Upper lobe of right lung (tissue), 1 donor: Measurements from ENCODE around the gene BEND6. TPM values are rescaled to one million over a fixed set of nuclear protein-coding genes. Genes with fewer than 3 reads are reported as not detected.

Source experiments
- ATAC-seq: fragments of 200-7000 bp; cut with Tn5 transposase; one replicate; pipeline ENCODE4 v1.9.1; 2020; ENCODE audit warnings: mild to moderate bottlenecking, moderate library complexity
- DNase-seq: peaks from one replicate; pipeline ENCODE4 v3.0.0-alpha.2; 2020
- H3K27ac ChIP-seq: fragments of 200-600 bp; one replicate; pipeline ENCODE4 v1.8.0; 2022
- H3K27me3 ChIP-seq: fragments of 200-600 bp; one replicate; pipeline ENCODE4 v1.8.0; 2022; ENCODE audit warnings: mild to moderate bottlenecking
- H3K36me3 ChIP-seq: fragments of 200-600 bp; one replicate; pipeline ENCODE4 v1.8.0; 2022
- H3K4me1 ChIP-seq: fragments of 200-600 bp; one replicate; pipeline ENCODE4 v1.8.0; 2022
- H3K4me3 ChIP-seq: fragments of 200-600 bp; one replicate; pipeline ENCODE4 v1.8.0; 2022; ENCODE audit warnings: mild to moderate bottlenecking
- H3K9me3 ChIP-seq: fragments of 200-600 bp; one replicate; pipeline ENCODE4 v1.8.0; 2022
- intact Hi-C: fragments of 100-400 bp; cut with DNase I; formaldehyde crosslinking; loops from one replicate; pipeline ENCODE4 v1.11.0; 2022
- total RNA-seq: library from RNA; stranded (reverse); fragmentation: NEBNext Ultra II Directional; extraction: Animal tissue kit (Norgen Biotek cat#: 25700); gene quantifications from one replicate; pipeline ENCODE4 v1.2.1, GENCODE V29; 2021
- TF ChIP-seq, protein P1 (sequence below): fragments of 200-600 bp; IDR thresholded peaks from one replicate; pipeline ENCODE4 v1.8.0; 2022; ENCODE audit warnings: antibody characterized with exemption
- donor health status: DM: no; HTN: yes; CAD: no; lungs with severe emphysema.

BEND6 gene
- total RNA-seq, 1 donor from 2014 or later, result 1.2 TPM

- TF ChIP-seq, protein P1, sequence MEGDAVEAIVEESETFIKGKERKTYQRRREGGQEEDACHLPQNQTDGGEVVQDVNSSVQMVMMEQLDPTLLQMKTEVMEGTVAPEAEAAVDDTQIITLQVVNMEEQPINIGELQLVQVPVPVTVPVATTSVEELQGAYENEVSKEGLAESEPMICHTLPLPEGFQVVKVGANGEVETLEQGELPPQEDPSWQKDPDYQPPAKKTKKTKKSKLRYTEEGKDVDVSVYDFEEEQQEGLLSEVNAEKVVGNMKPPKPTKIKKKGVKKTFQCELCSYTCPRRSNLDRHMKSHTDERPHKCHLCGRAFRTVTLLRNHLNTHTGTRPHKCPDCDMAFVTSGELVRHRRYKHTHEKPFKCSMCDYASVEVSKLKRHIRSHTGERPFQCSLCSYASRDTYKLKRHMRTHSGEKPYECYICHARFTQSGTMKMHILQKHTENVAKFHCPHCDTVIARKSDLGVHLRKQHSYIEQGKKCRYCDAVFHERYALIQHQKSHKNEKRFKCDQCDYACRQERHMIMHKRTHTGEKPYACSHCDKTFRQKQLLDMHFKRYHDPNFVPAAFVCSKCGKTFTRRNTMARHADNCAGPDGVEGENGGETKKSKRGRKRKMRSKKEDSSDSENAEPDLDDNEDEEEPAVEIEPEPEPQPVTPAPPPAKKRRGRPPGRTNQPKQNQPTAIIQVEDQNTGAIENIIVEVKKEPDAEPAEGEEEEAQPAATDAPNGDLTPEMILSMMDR, result no peak
- no peaks in the 10 kb centered on the region for H3K36me3 ChIP-seq
- H3K9me3 ChIP-seq, result no peaks in the 10 kb centered on the region
- no peaks in the 10 kb centered on the region for H3K27me3 ChIP-seq
- no peak overlapping the region for H3K4me3 ChIP-seq
- intact Hi-C loops, result no loop called here
- no peak overlapping the region for H3K27ac ChIP-seq
- no peak for DNase-seq
- ATAC-seq, result no peak
- no peaks in the 10 kb centered on the region for H3K4me1 ChIP-seq
Measured at GRCh38 chr6:56934876-56935275, 20.0 kb upstream of the BEND6 start.

GRCh38 chr6:56936466-56936865 is 18.4 kb upstream of the BEND6 start:
- H3K27ac ChIP-seq, result no peak overlapping the region
- H3K9me3 ChIP-seq, result peaks cover 7% of the 10 kb centered on the region
- H3K36me3 ChIP-seq, result no peaks in the 10 kb centered on the region
- no peaks in the 10 kb centered on the region for H3K27me3 ChIP-seq
- DNase-seq (no peak), ATAC-seq (no peak)
- intact Hi-C loops, result no loop called here
- TF ChIP-seq, protein P1, result no peak
- H3K4me3 ChIP-seq, result no peak overlapping the region
- no peaks in the 10 kb centered on the region for H3K4me1 ChIP-seq

DNA sequence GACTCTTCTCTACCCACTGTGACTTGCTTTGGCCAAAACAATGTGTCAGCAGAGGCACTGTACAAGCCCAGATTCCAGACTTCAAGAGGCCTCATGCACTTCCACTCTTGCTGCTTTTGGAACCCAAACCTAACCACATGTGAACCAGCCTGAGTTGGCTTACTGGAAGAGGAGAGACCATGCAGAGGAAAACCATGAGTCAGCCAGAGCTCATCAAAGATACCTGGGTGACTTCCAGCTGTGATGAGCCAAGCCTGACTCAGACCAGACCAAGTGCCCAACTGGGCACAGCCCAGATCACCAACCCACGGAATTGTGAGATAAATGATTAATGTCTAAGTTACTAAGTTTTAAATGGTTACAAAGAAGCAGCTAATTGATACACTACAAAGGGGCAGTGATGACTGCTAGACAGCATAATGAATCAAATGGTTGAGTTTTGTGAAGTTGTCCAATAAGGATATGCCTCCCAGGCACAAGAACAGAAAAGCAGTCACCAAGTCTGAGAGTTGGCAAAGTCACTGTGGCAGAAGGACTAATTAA is 16.2 kb upstream of the BEND6 start:
- no peak overlapping the region for H3K27ac ChIP-seq
- no peak for DNase-seq
- no peak overlapping the region for H3K4me3 ChIP-seq
- TF ChIP-seq, protein P1, result no peak
- no peaks in the 10 kb centered on the region for H3K4me1 ChIP-seq
- intact Hi-C loops, result no loop called here
- no peaks in the 10 kb centered on the region for H3K36me3 ChIP-seq
- H3K27me3 ChIP-seq, result no peaks in the 10 kb centered on the region
- H3K9me3 ChIP-seq, result peaks cover 8% of the 10 kb centered on the region
- ATAC-seq, result no peak

- Histone ChIP-seq H3K4me1 (no peaks in the 10 kb centered on the region), H3K36me3 (no peaks in the 10 kb centered on the region), H3K9me3 (peaks cover 8% of the 10 kb centered on the region), H3K27me3 (no peaks in the 10 kb centered on the region), H3K4me3 (no peak overlapping the region), H3K27ac (no peak overlapping the region)
- TF ChIP-seq, protein P1, result no peak
- DNase-seq, result no peak
- no peak for ATAC-seq
- intact Hi-C loops, result no loop called here
Measured at GRCh38 chr6:56940463-56940862, 14.4 kb upstream of the BEND6 start.

DNA sequence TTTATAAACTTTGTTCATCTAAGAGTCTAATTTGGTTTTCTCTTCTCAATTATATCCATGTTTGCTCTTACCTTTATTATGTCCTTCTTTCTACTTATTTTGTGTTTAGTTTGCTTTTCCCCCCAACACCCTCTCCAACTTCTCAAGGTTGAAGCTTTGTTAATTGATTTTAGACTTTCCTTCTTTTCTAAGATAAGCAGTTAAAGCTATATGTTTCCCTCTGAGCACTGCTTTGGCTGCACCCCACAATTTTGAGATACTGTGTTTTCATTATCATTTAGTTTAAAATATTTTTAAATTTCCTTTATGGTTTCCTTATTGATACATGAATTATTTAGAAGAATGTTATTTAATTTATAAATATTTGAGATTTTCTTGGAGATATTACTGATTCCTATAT is 13.9 kb upstream of the BEND6 start:
- H3K4me3 ChIP-seq, result no peak overlapping the region
- TF ChIP-seq, protein P1, result no peak
- no peaks in the 10 kb centered on the region for H3K27me3 ChIP-seq
- no peaks in the 10 kb centered on the region for H3K4me1 ChIP-seq
- DNase-seq (no peak), ATAC-seq (no peak)
- H3K27ac ChIP-seq, result no peak overlapping the region
- intact Hi-C loops, result no loop called here
- no peaks in the 10 kb centered on the region for H3K36me3 ChIP-seq
- peaks cover 8% of the 10 kb centered on the region for H3K9me3 ChIP-seq

- H3K27ac ChIP-seq, result no peak overlapping the region
- peaks cover 8% of the 10 kb centered on the region for H3K9me3 ChIP-seq
- no peak for DNase-seq
- H3K4me1 ChIP-seq, result no peaks in the 10 kb centered on the region
- no peak for ATAC-seq
- intact Hi-C loops, result no loop called here
- H3K27me3 ChIP-seq, result no peaks in the 10 kb centered on the region
- TF ChIP-seq, protein P1, result no peak
- no peaks in the 10 kb centered on the region for H3K36me3 ChIP-seq
- H3K4me3 ChIP-seq, result no peak overlapping the region
Measured at GRCh38 chr6:56944661-56945060, 10.2 kb upstream of the BEND6 start.
